RWPE2 (cell line): ENCODE measurements around the gene GNAQ.

ENCODE experiments used
- ATAC-seq: fragments of 200-7000 bp; cut with Tn5 transposase; 3 replicates; pipeline ENCODE4 v1.9.1; 2021; ENCODE audit warnings: low read depth
- DNase-seq: peaks from one replicate; pipeline ENCODE4 v3.0.0-alpha.2; 2020; ENCODE audit warnings: low spot score
- H3K27ac ChIP-seq: fragments of 450-650 bp; 2 replicates; pipeline ENCODE4 v1.5.1; 2017; ENCODE audit warnings: mild to moderate bottlenecking; ENCODE audit not compliant: poor library complexity, severe bottlenecking
- H3K27me3 ChIP-seq: fragments of 250-450 bp; sonication (Bioruptor Pico); 2 replicates; pipeline ENCODE4 v1.5.1; 2021; ENCODE audit warnings: mild to moderate bottlenecking, moderate library complexity; ENCODE audit not compliant: insufficient read depth, poor library complexity, severe bottlenecking
- H3K36me3 ChIP-seq: fragments of 250-450 bp; sonication (Bioruptor Pico); 2 replicates; pipeline ENCODE4 v1.5.1; 2020; ENCODE audit warnings: low read depth, mild to moderate bottlenecking, moderate library complexity
- H3K4me1 ChIP-seq: fragments of 250-450 bp; sonication (Bioruptor Pico); 2 replicates; pipeline ENCODE4 v1.5.1; 2021; ENCODE audit warnings: mild to moderate bottlenecking, moderate library complexity; ENCODE audit not compliant: insufficient read depth, poor library complexity, severe bottlenecking
- H3K4me3 ChIP-seq: fragments of 250-450 bp; sonication (Bioruptor Pico); 2 replicates; pipeline ENCODE4 v1.5.1; 2021; ENCODE audit warnings: mild to moderate bottlenecking, moderate library complexity; ENCODE audit not compliant: severe bottlenecking
- H3K9me3 ChIP-seq: fragments of 250-450 bp; sonication (Bioruptor Pico); 2 replicates; pipeline ENCODE4 v1.5.1; 2021; ENCODE audit warnings: mild to moderate bottlenecking, moderate library complexity; ENCODE audit not compliant: severe bottlenecking
- TF ChIP-seq, protein P1 (sequence below): fragments of 450-650 bp; IDR thresholded peaks from one replicate; pipeline ENCODE4 v1.5.1; 2017; ENCODE audit warnings: mild to moderate bottlenecking, moderate library complexity; ENCODE audit not compliant: poor library complexity, severe bottlenecking

The GNAQ gene

DNA sequence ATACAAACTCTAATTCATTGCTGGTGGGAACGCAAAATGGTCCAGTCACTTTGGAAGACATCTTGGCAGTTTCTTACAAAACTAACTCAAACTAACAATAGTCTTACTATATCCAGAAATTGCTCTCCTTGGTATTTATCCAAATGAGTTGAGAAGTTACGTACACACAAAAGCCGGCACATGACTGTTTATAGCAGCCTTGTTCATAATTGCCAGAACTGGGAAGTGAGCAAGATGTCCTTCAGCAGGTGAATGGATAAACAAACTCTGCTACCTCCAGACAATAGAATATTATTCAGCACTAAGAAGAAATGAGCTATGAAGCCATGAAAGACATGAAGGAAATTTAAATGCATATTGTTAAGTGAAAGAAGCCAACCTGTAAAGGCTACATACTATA is 17.9 kb upstream of the GNAQ start:
- Histone ChIP-seq H3K9me3 (no peaks in the 10 kb centered on the region), H3K4me3 (no peak overlapping the region), H3K4me1 (no peaks in the 10 kb centered on the region), H3K36me3 (no peaks in the 10 kb centered on the region), H3K27me3 (no peaks in the 10 kb centered on the region), H3K27ac (no peak overlapping the region)
- ATAC-seq (no peak), DNase-seq (no peak)
- TF ChIP-seq, protein P1, sequence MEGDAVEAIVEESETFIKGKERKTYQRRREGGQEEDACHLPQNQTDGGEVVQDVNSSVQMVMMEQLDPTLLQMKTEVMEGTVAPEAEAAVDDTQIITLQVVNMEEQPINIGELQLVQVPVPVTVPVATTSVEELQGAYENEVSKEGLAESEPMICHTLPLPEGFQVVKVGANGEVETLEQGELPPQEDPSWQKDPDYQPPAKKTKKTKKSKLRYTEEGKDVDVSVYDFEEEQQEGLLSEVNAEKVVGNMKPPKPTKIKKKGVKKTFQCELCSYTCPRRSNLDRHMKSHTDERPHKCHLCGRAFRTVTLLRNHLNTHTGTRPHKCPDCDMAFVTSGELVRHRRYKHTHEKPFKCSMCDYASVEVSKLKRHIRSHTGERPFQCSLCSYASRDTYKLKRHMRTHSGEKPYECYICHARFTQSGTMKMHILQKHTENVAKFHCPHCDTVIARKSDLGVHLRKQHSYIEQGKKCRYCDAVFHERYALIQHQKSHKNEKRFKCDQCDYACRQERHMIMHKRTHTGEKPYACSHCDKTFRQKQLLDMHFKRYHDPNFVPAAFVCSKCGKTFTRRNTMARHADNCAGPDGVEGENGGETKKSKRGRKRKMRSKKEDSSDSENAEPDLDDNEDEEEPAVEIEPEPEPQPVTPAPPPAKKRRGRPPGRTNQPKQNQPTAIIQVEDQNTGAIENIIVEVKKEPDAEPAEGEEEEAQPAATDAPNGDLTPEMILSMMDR: no peak

DNA sequence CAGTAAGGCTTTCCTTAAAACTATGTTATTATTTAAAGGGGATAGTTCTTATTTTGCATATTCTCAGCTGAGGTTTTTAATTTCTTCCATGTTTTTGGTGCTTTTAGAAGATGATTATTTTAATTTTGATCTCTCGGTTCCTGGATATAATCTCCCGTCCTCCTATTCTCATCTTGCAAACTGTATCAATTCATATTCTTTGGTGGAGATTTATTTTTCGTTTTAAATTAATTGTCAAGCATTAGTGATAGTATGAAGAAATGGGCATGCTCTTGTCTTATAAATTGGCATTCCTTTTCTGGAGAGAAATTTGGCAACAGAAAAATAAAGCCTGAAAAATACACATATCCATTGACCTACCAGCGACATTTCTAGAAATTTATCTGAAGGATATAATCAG is 15.5 kb upstream of the GNAQ start:
- H3K36me3 ChIP-seq: no peaks in the 10 kb centered on the region
- H3K9me3 ChIP-seq: no peaks in the 10 kb centered on the region
- H3K27me3 ChIP-seq: no peaks in the 10 kb centered on the region
- TF ChIP-seq, protein P1: no peak
- no peak for DNase-seq
- H3K27ac ChIP-seq: no peak overlapping the region
- H3K4me3 ChIP-seq: no peak overlapping the region
- no peaks in the 10 kb centered on the region for H3K4me1 ChIP-seq
- ATAC-seq: no peak

DNA sequence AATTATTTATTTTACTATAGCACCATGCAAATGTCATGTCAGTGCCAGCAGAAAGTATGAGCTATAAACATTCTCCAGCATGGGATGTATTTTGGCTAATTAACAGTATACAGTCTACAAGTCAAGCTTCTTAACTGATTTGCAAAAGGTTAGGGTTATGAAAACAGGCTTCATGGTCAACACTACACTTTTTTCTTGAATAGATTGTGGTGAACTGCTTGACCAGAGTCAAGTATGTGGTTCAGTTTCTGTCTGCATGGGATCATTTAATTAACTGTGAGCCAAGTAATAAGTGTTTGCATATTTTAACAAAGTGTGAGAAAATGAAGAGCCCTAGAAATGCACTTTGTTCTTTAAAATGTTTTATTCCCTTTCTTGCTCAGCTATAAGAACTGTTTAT is 14.5 kb upstream of the GNAQ start:
- TF ChIP-seq, protein P1: no peak
- Histone ChIP-seq H3K36me3 (no peaks in the 10 kb centered on the region), H3K4me3 (no peak overlapping the region), H3K27me3 (no peaks in the 10 kb centered on the region), H3K9me3 (no peaks in the 10 kb centered on the region), H3K27ac (no peak overlapping the region), H3K4me1 (no peaks in the 10 kb centered on the region)
- ATAC-seq: no peak
- DNase-seq: no peak

DNA sequence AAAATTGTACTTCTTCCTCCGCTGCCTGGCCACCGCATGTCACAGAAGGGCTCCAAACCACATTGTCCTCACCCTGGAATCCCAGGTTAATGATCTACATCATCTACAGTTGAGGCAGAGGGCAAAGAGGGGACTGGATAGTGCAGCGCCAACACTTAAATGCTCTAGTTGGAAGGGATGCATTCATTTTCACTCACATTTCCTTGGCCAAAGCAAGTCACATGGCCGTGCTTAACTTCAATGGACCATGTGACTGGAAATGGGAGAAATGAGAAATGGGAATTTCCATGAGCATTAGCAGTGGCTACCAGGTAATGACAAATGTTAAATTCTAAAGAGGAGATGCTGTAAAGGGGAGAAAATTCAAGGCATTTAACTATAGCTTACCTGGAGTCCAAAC is 13.3 kb upstream of the GNAQ start:
- TF ChIP-seq, protein P1: no peak
- Histone ChIP-seq H3K27me3 (no peaks in the 10 kb centered on the region), H3K27ac (no peak overlapping the region)

DNA sequence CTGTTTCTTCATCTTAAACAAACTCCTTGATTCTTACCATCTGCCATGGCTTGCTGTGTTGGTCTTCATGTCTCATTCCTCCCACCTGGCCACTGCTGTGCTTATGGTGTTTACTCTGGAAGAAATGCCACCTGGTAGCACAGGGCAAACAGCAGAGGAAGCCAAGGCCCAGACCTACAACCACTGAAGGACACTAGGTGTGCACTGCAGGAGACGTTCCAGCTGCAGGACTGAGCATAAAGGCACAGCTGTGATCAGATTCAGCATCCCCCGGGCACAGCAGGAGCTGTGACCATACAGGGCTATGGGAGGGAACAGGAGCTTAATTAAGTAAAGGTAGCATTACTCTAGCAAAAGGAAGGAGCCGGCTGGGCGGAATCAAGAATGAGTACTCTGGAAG is 12.6 kb upstream of the GNAQ start:
- TF ChIP-seq, protein P1: no peak
- Histone ChIP-seq H3K9me3 (no peaks in the 10 kb centered on the region), H3K27me3 (no peaks in the 10 kb centered on the region), H3K36me3 (no peaks in the 10 kb centered on the region), H3K27ac (no peak overlapping the region), H3K4me1 (no peaks in the 10 kb centered on the region), H3K4me3 (no peak overlapping the region)
- DNase-seq (no peak), ATAC-seq (no peak)

More for the DNA sequence above, 13.3 kb upstream of the GNAQ start:
- no peak for DNase-seq
- H3K4me3 ChIP-seq: no peak overlapping the region
- no peaks in the 10 kb centered on the region for H3K4me1 ChIP-seq
- H3K36me3 ChIP-seq: no peaks in the 10 kb centered on the region
- H3K9me3 ChIP-seq: no peaks in the 10 kb centered on the region
- no peak for ATAC-seq
